ENCODE results near the gene PTPRD.

- TF ChIP-seq EZH2 (IDR thresholded peaks at IDR 0.05) (no peak), POLR2AphosphoS5 (IDR thresholded peaks at IDR 0.05; ENCODE audit: borderline replicate concordance, low read depth, low read length) (no peak)
Observed at GRCh38 chr9:8315211-8315610, 2297.6 kb downstream of the PTPRD start.
